Hematopoietic multipotent progenitor cell treated with erythropoietin and hydrocortisone succinate and interleukin-3 and kit ligand, for 8 days (in vitro differentiated cells): Measurements from ENCODE around the gene FRAT1.
"Not testable (repeated sequence)": the region's sequence is repeated elsewhere in the genome, so short reads cannot be mapped to it uniquely, and the experiment has no call there.

ENCODE experiments used
- DNase-seq: peaks from one replicate; pipeline ENCODE4 v3.0.0-alpha.2; 2015

Gene FRAT1

DNA sequence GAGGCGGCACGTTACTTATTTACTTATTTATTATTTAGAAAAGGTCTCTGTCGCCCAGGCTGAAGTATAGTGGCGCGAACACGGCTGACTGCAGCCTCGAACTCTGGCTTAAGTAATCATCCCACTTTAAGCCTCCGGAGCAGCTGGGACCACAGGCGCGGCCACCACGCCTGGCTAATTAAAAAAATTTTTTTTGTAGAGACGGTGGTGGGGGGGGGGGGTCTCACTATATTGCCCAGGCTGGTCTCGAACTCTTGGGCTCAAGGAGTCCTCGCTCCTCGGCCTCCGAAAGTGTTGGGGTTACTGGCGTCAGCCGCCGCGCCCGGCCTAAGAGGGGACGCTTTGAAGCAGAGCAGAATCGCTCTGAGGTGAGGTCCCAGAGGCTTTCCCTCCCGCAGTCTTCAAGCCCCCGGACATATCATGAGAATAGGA lies 16.1 kb downstream of the FRAT1 start:
- DNase-seq = peak; percentile 15

GRCh38 chr10:97336006-97336405 lies 16.9 kb downstream of the FRAT1 start:
- no peak for DNase-seq

DNA sequence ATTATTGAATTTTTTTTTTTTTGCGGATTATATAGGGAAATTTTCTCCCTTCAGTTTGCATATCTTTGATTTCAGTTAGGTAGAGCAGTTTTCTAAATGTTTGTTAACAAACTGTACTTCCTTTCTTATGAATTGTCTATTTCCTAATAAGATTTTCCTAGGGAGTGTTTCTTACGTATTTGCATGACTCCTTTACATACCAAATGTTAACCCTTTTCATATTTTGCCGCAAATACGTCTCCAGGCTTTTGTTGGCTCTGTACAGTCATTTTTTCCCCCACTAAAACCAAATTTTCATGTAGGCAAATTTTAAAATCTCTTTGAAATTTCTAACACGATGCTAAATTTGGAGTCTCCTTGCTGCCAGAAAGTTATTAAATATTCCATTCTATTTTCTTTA lies 17.4 kb downstream of the FRAT1 start:
- no peak for DNase-seq

DNA sequence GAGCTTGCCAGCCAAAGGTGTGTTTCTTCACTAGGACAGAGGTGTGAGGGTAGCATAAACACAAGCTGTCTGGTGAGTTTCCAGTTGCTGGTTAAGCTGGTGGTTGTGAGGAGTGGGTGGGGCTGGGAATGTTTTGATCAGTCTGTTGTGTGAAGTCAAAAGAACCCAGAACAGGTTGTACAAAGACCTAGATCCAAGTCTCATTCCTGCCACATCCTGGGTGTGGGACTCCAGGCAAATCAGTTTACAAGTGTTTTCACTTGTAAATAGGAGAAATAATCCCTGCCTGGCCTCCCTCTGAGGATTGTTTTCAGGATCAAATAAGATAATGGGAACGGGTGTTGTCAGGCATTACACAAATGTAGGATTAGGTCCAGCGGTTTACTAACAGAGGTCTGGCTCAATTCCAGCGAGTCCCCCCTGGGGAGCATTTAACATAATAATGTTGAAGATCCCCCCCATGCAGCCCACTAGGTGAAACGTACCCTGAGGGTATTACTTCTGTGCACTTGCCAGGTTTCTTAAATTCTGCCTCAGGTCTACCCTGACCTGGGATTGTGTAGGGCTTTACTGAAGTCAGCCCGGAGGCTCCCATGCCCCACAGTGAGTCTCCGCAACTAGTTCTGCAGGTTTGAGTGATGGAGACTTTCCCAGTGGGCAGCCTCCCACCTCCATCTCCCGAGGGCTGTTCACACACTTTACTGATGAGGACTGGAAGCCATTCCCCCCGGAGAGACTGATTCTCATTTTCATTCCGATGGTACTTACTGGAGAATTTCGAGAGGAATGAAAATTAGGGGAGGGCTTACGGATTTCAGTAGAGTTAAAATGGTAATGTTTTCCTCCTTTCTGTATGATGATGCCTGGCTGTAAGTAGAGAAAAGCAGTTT lies 18.1 kb downstream of the FRAT1 start:
- DNase-seq = no peak

DNA sequence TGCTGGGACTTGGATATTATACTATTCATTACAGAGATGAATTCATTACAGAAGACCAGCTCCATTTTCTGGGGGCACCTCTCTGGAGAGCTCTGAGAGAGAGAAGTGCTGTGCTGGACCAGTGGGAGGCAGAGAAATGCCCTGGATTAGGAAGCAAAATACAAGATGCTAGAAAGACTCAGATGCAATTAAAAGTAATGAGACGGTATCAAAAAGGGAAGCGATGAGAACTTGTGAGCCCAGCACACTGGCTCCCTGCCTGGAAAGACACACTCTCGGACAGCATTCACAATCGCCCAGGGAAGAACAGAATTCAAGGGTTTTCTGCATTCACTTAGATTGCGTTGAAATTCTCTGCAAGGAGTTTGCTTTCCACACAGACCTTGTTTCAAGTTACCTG lies 19.0 kb downstream of the FRAT1 start:
- no peak for DNase-seq

- no peak for DNase-seq
These were observed 22.3 kb downstream of the FRAT1 start for GRCh38 chr10:97341416-97341815.

GRCh38 chr10:97343664-97344063 lies 24.6 kb downstream of the FRAT1 start:
- DNase-seq = not testable (repeated sequence)

DNA sequence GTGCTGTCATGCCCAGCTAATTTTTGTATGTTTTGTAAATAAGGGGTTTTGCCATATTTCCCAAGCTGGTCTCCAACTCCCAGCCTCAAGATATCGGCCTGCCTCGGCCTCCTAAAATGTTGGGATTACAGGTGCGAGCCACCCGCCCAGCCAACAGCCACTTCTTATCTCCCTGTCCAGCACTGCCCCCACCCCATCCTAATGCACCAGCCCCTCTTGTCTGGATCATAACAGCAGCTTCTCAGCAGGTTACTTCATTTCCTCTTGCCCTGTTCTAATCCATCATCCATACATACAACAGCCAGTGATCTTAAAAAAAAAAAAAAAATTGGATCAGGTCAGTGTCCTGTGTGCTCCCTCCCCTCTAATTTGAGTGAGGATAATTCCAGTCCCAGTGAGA lies 28.2 kb downstream of the FRAT1 start:
- DNase-seq = peak; percentile 18

DNA sequence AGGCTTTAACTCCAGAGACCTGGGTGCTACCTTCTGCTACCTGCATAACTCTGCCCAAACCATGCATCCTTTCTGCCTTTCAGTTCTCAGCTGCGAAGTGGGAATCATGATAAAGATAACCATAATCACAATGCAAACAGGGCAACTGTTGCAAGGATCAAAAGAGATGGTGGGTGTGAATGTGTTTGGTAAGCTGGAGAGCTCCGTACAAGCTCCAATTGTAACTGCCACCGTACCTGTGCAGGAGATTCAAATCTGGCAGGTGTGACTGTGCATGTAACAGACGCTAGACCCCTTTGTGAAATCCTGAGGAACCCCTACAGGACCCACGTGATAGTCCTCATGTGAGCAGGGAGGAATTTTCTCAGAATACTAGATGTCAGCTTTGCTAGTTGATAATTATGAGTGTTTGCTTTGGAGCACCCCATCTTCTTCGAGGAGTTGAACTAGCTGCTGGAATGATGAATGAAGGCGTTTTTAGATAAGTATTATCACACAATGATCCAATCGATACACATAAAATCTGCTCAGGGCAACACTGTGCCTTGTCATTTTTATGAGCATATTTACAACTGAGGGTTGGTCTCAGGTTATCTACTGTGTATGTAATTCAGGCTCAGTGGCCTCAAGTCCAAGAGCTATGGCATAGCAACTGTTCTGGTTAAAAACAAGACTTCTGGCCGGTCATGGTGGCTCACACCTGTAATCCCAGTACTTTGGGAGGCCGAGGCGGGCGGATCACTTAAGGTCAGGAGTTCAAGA lies 30.9 kb downstream of the FRAT1 start:
- DNase-seq = no peak

DNA sequence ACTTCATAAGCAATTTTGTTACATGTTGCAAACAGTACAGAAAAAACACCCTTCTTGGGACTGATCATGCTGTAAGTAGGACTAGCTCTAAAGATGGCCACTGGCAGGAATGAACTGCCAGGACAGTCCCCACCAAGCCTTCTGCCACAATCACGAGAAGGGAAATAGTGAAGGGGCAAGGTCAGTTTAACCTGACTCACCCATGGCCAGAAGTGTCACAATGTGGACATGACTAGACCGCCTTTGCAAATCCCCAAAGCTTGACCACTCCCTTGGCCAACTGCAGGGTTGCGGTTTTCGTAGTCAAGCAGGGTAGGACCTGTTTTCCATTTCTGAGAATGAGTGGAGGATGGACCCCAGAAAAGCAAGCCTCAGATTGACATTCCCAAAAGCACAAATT lies 34.9 kb downstream of the FRAT1 start:
- no peak for DNase-seq

DNA sequence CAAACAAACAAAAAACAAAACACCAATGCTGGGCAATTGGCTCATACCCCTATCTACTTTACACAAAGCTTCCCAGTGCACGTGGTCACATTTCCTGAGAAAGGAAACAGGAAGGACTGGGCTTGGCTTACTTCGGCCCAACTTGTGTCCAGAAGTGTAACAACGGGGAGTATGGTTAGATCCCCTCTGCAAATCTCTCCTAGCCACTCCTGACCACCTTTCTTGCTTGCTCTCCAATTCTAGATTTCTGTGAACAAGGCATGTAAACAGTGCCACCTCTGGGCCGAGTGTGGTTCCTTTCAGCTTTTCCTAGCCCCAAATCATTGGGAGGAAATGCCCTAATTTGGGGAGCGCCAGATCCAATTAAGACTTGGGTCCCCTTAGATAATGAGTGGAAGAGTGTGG lies 36.5 kb downstream of the FRAT1 start:
- peak; percentile 44 for DNase-seq

GRCh38 chr10:97356318-97356914 lies 37.3 kb downstream of the FRAT1 start:
- no peak for DNase-seq

GRCh38 chr10:97356918-97357317 lies 37.8 kb downstream of the FRAT1 start:
- DNase-seq = no peak

- no peak for DNase-seq
These were observed 39.3 kb downstream of the FRAT1 start for GRCh38 chr10:97358349-97358748.

DNA sequence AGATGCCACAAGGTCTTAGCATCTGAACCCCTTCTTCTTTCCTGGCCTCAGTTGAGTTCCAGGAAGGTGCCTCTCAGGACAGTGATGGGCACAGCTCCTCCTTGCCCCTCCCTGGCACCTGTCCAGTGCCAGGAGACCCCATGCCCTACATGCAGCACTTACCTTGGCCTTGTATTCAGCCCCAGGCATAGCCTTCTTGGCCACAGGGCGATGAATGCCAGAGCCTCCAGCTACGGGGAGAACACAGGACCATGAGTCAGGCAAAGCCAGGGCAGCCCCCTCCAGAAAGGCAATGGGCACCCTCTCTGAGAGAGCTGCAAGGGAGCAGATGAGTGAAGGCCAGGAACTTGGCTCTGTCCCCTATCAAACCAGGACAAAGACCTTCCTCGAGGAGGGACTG lies 39.7 kb downstream of the FRAT1 start:
- DNase-seq = no peak

- no peak for DNase-seq
These were observed 41.9 kb downstream of the FRAT1 start for GRCh38 chr10:97360705-97361536.

GRCh38 chr10:97361537-97361901 lies 42.4 kb downstream of the FRAT1 start:
- no peak for DNase-seq

DNA sequence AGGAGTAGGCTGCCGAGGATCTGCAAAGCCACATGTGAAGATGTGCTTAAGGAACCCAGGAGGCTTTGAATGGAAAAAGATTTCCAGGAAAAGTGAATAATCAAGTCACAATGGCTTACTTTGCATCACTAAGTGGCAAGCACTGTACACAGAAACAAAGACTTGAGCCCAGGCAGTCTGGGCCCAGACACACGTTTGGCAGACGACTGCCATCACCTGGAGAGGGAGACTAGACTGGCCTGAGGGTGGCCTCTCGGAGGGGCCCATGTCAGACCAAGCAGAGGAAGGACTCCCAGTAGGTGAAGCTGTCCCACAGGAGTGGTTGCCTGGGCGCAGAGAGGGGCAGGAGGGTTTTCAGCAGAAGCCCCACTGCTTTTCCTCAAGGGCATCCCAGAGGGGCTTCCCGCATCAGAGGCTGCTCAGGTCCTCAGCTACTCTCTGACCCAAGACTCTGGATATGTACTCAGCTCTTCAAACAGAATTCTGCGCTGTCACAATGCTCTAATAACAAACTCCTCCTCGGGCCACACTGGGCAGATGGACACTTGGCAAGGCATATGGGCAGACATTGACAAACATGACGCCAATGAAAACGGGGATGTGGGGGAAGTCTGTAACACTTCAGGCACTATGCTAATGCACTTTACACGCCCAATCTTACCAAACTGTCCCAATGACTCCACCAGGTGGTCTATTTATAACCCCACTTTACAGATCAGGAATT lies 43.4 kb downstream of the FRAT1 start:
- DNase-seq = no peak

DNA sequence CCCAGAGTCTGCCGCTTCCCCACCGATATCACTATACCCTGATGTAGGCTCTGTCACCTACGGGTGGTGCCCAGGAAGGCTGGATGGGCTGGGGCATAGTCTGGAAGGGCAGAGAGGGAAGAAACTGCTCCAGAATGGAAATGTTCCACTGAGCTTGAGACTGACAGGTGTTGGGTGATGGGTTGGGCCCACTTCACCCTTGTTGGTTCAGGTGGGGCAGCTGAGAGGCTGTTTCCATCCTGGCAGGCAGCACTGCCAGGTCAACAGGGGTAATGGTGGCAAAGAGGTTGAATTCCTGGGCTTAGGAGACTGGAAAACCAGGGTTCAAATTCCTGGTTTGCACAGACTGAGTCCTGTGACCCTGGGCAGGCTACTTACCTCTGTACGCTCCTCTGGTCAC lies 44.0 kb downstream of the FRAT1 start:
- DNase-seq = no peak

GRCh38 chr10:97365761-97366351 lies 46.8 kb downstream of the FRAT1 start:
- DNase-seq = peak; percentile 29

GRCh38 chr10:97366572-97366971 lies 47.5 kb downstream of the FRAT1 start:
- no peak for DNase-seq
